NCI-H446 treated with DMSO at 0.1 percent for 48 hours (cell line): ENCODE measurements around the gene CHKA.
"Not testable (repeated sequence)": the region's sequence is repeated elsewhere in the genome, so short reads cannot be mapped to it uniquely, and the experiment has no call there.

Experiments used
- DNase-seq: peaks from one replicate; lab custom pipeline; 2025; lab: John Stamatoyannopoulos, UW

CHKA gene

DNA sequence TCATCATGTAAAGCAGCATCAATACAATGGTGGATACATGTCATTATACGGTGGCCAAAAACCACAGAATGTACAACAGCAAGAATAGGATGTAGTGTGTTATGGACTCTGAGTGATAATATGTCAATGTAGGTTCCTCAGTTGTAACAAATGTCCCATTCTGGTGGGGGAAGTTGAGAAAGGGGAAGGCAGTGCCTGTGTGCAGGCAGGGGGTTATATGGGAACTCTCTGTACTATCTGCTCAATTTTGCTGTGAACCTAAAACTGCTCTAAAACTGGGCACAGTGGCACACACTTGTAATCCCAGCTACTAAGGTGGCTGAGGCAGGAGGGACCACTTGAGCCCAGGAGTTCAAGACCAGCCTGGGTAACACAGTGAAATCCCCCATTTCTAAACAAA, 5.9 kb downstream of the CHKA start:
- no peak for DNase-seq

DNA sequence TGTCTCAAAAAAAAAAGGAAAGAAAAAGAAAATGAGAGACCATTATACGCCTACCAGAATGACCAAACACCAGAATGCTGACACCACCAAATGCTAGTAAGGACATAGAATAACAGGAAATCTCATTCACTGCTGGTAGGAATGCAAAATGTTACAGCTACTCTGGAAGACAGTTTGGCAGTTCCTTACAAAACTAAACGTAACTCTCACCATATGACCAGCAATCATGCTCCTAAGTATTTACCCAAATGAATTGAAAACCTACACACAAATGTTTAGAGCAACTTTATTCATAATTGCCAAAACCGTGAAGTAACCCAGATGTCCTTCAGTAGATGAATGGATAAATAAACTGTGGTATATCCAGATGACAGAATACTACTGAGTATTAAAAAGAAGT, 7.2 kb downstream of the CHKA start:
- no peak for DNase-seq

DNA sequence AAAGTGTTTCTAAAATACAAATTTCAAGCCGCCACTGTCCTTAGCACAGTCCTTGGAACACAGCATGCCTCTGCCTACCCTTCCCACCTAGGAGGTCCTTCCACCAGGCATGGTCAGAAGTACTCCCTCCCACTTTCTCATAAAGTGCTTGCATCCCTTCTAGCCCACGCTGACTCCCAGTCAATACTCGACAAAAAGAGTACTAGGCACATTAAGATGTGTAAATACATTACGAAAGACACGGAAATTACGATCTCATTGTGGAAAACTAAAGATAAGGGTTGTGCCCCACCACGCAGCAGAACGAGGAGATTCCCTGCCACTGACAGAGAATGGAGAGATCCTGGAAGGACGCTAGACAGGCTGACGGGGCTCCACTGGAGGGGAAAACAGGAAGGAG, 13.5 kb downstream of the CHKA start:
- no peak for DNase-seq

DNA sequence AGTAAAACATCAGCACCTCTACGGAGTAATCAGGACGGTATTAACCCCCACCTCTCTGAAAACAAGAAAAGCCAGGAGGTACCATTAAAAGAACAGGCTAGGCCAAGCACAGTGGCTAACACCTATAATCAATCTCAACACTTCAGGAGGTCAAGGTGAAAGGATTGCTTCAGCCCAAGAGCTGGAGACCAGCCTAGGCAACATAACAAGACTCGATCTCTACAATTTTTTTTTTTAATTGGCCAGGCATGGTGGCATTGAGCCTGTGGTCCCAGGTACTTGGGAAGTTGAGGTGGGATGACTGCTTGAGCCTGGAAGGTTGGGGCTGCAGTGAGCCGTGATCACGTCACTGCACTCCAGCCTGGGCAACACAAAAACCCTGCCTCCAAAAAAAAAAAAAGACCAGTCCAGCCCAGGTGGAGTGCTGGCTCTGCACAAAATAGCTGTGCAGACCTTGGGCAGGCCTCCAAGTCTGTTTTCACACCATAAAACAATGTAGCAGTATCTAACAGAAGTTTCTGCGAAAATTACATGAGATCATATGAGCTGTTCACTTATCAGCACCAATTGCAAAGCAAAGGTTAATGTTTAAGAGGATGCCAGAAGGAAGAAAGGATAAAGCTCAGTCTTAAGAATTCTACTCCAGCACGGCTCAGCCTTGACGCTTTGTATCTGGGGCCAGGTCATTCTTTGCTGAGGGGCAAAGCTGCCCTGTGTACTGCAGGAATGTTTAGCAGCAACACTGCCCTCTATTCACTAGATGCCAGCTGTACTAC, 14.8 kb downstream of the CHKA start:
- no peak for DNase-seq

DNA sequence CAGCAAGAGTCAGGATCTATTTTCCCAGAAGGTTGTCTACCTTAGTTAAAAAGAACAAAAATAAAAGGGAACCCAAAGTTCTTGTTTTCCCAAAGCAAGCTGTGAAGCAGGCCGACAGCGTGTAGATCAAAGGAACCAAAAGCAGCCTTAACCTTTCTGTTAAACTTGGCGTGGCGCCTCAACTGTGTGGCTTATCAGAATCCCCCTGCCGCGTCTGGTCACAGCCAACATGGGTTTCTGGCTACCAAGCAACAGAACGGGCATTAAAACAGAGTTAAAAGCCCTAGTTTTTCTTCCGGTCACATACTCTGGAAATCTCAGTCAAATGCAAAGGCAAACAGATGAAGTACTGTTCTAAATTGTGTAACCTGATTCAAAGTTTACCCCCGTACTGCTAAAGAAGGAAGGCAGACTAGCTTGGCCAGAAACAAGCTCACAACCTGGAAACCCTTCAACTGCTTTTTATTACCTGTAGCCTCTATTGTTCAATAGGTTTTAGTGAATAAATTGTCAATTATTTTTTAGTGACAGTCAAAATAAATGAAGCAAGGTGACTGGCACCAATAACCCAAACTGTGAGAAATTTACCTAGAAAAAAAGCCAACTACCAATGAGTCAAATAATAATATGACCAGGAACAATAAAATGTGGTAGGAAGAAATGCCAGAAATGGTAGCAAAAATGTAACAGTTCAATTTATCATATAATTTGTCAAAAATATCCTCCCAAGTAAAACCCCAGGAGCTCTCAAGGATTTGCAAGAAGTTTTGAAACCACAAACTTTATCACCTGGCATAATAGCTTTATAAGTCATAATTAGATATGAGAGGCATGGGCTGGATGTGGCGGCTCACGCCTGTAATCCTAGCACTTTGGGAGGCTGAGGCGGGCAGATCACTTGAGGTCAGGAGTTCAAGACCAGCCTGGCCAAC, 21.4 kb downstream of the CHKA start:
- DNase-seq = no peak

DNA sequence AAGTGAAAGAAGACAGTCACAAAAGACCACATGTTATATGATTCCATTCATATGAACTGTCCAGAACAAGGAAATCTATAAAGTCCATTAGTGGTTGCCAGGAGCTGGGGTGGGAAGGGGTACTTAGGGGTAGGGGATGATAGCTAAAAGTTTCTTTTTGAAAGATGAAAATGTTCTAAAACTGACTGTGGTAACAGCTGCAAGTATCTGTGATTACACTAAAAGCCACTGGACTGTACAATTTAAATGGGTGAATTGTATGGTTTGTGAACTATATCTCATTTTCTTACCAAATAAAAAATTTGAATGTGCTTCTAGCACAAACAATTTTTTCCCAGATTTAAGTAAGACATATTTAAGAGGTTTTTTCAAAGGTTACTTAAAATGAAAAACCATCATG, 22.1 kb downstream of the CHKA start:
- DNase-seq = no peak

DNA sequence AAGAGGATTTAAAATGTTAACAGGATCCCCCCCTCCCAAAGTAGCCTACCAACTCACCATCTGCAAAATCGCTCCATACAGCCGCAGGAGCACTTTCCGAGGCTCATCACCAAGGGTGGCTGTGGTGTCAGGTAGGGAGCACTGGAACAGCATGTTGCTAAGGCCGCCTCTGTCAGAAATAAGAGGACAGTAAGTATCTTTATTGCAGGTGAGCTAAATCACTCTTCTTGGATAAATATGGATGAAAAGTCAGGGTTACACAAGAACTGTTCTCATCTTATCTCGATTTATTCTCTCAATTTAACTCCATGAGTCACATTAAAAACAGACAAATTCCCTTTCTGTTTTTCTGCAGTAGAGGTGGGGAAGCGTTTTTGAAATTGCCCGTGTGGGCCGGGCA, 24.2 kb downstream of the CHKA start:
- DNase-seq = no peak

DNA sequence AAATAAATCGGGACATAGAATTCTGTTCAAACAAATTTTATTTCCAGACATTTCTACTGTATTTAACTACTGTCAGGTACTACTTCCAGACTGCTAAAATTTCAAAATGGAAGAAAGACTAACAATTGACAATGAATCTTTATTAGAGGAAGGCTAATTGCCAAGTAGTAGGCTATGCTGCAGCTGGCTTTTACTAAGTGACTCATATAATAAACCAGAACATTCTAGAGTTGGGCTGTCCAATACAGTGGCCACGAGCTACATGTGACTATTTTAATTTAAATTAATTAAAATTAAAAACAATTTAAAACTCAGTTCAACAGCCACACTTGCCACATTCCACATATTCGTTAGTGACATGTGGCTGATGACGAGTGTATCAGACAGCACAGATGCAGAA, 27.6 kb downstream of the CHKA start:
- DNase-seq = no peak

DNA sequence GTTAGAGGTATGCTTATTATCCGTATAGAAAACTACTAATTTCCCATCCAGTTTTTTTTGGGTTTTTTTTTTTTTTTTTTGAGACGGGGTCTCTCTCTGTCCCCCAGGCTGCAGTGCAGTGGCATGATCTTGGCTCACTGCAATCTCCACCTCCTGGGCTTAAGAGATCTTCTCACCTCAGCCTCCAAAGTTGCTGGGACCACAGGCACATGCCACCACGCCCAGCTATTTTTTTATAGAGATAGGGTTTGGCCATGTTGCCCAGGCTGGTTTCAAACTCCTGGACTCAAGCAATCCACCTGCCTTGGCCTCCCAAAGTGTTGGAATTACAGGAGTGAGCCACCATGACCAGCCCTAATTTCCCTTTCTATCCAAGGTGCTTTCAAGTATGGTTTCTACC, 28.2 kb downstream of the CHKA start:
- DNase-seq = not testable (repeated sequence)

DNA sequence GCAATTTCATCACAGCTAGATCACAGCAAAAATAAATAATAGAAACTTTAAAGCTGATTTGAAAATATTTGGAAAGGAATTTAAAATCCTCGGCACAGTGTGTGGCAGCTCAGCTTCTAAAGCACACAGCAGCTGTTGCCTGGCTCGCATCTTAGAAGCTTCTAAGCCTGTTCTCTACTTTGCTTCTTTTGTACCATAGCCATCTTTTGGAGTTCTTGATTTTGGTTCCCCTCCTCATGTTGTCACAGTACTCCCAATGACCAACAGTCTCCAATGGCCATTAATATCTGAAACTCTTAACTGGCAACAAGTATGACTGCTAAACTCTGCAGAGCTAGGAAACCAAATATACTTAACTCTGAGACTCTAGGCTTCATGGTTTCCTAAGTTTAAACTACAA, 28.8 kb downstream of the CHKA start:
- DNase-seq = no peak

DNA sequence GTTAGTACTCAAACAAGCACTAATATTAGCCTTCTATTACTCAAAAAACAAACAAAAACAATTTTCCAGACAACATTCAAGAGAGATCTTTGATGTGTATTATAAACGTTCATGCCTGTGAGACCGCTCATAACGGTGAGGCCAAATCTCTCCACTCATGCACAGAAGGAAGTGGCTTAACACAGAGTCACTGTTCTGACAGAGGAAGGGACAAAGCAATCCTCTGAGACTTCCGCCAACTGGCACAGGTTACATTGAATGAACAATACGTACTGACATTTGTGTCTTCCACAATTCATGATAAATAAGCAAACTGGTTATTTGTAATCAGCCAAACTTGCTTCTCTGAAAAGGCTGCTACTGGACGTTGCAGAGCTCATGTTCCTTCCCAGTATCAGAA, 30.5 kb downstream of the CHKA start:
- no peak for DNase-seq

DNA sequence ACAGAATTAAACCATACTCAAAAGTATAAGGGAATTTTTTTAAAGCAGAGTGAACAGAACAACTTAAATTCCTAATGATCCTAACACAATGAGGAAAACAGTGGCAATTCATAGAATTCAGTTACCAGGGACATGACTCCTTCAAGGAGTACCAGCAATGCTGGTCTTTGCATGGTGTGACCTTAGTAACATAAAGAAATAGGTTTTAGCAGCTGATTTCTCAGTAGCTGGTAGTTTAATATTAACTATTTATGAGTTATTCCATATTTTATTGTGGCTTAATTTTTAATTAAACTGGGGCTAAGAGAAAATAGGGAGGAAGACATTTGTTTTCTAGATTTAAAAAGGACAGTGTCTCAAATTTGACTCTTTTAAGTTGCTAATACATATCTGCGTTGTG, 30.9 kb downstream of the CHKA start:
- no peak for DNase-seq

DNA sequence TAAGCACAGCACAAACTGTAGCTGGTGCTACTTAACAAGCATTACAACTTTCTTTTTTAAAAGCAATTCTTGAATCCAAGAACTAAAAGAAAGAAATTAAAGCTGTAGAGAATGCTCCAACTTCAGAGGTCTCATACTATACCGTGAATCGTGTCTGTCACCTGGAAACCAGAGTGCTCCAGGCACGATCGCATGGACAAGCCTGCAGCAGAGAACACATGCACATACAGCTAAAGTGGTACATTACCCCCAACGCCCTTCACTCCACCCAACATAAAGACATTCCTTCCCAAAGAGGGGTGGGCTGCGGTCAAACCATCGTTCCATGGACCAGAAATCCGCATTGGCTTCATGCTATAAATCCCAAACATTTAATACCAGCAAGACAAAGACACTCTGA, 31.5 kb downstream of the CHKA start:
- DNase-seq = no peak

DNA sequence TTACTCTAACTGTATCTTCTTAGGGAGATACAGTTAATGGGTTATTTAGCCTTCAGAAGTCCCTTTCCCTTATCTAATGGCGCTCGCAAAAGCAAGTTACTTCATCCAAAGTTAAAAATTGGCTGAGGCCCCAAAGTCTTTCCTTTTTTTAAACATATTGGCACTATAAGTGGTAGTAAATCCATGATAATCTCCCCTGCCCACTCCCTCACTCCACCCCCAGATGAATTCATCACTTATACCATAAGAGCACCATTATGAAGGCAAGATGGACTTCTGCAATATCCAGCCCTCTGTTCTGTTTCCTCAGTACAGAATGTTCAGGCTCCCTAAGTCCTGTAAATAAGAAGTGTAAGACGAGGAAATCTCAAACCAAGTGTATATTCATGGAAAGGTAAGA, 37.7 kb downstream of the CHKA start:
- no peak for DNase-seq

DNA sequence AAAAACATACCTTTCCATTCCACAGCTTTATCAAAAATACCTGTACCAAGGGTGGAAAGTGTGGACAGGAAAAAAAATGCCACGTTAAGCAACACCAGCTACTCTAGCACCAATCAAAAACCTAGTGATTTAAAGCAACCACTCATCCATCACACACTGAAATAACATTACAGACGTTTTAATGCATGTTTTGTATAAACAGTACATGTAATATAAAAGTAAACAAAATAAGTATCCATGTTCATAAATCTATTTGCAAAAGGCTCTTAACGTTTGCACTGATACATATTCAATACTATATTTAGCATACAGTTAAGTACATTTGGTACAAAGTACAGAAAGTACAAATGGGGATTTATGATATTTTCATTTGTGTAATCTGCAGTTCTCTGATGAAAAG, 38.7 kb downstream of the CHKA start:
- no peak for DNase-seq

DNA sequence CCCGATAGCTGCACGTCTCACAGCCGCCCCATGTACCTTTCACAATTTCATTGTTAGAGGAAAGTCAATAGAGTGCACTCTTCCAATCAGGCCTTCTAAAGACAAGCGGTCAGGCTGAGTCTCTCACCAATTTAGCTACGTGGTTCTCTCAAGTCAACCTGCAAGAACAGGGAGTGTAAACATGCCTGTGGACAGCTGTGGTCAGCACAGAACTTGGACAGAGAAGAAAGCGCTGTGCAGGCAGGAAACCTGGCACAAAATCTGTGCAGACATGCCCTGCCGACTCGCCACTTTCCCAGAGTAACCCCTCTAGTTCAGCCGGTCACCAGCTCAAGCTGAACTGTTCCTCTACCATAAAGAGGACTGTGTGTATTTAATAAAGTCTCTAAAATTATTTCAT, 39.5 kb downstream of the CHKA start:
- no peak for DNase-seq

DNA sequence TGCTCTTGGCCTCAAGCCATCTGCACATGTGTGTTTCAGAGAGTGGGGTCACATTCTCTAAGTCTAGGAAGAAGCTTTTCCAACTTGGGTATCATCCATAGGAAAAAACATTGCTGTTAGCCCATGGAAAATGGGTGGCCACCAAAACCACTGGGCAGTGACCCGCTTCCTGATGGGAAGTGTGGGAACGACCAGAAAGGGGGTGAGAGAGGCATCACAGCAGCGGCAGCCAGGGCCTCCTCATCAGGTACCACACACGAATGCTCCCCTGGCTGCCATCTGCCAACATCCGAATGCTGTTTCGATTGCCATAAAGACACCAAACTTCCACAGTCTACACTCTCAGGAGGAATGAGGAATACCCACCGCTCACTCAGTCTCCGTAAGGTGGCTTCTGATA, 40.3 kb downstream of the CHKA start:
- DNase-seq = no peak

DNA sequence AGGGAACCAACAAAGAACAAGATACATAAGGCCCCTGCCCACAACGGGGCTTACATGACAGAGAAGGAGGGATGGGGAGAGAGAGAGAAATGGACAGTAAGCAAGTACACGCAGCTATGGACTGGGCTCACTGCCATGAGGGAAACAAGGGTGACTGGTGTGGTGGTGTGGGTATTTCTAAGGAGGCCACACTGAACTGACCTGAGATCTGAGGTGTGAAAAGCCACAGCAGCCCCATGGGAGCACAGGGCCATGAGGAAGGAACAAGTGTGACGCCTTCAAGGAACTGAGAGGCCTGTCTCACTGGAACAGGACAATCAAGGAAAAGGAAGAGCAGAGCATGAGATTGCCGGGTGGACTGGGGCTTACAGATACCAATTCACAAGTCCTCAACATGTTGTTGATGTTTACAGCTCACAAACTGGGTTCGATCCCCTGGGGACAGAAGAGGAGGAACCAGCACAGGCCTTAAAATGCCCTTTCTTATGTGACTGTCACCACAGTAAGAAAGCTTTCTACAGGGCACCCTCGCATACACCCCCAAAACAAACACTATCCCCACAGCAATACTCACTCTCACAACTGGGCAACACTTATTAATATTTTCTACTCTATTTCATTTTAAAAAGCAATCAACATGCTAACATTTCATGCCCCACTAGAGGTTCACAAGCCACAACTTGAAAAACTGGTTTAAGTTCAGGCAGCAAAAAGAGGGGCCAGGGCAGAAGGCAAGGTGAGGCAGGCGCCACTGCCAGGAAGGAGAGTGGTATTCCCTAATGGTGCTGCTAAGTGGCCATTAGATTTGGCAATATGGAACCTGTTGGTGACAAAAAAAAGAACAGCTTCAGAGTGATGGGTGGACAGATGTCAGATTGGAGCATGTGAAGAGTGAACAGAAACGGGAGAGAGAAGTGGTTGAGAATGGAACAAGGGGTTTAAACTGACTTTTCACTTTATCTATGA, 43.3 kb downstream of the CHKA start:
- no peak for DNase-seq

DNA sequence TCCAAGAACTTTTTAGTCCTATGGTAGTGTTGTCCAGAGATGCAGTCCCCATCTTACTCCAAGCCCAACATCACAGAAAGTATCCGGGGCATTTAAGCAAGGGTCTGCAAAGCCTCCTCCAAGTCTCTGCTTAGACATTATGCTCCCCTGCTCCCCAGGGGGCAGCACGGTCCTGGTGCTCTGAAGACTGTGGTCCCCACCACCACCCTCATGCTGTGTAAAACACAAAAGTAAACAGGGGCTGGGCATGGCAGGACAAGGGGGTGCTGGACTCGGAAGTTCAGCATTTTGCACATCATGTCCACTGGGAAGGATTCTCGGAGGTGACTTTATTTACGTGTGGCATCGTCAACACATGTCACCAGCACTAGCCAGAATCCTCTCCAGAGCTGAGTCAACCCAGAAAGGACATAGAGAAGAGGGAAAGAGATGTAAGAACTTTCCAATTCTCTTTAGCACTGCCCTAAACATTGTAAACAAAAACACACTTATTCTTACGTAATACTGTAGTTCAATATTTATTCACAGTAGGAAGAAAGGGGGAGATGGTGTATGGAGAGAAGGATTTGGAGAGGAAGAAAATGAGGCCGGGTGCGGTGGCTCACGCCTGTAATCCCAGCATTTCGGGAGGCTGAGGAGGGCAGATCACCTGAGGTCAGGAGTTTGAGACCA, 44.7 kb downstream of the CHKA start:
- no peak for DNase-seq

DNA sequence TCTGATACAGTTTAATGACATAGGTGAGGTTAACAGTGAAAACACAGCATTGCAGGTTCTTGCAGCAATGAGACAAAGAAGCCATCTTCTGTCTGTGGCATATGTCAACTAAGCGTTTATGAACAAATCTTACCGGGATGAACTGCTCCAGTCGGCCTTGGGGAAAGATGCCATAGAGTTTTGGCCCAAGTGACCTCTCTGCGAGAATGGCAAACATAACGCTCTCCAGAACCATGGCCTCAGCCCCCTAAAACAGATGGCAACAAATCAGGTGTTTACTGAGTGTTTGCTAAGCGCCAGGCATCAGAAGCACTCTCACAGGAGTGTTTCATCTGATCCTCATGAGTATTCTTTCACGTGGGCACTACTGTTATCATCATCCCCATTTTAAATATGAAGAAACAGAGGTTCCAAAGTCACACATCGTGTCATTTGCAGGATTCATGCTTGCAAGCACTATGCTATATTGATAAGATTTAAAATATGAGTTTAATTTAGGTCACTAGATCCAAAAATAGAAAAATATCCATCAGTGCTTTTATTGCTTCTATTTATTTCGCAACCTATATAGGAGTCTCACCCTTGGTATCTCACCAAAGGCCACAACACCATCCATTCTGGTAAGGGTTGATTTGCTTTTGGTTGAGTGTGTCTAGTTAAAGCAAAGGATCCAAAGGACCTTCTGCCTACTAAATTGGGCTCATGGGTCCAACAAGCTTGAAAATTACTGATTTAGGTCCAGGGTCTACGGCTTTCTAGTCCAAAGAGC, 46.4 kb downstream of the CHKA start:
- DNase-seq = no peak
